Smooth muscle cell of trachea (primary cell): ENCODE results near the gene HSD17B3. TPM values are rescaled to one million over a fixed set of nuclear protein-coding genes. Genes with fewer than 3 reads are reported as not detected.

ENCODE experiments used
- total RNA-seq: library from RNA; depleted of rRNA; stranded (reverse); fragments of >200 nt; gene quantifications from 2 replicates; pipeline ENCODE4 v1.2.1, GENCODE V29; 2014

HSD17B3 gene
- under 0.01 and 0.15 TPM in 2 replicates for total RNA-seq

GRCh38 chr9:96302021-96302420 lies at the start of gene HSD17B3:
Gene HSD17B3 (minus strand): TSS chr9:96302176. CDS start chr9:96302104, 72 bp downstream.

Other genes with a start within 250 kb of the HSD17B3 start
- gene SLC35D2, start 81.5 kb upstream of the HSD17B3 start, total RNA-seq, result 22.5 and 26.9 TPM in 2 replicates
- 0.99 and 6.8 TPM in 2 replicates for gene ZNF367, start 116.2 kb upstream of the HSD17B3 start, total RNA-seq
- 32.7 and 40.7 TPM in 2 replicates for gene HABP4, start 148.0 kb upstream of the HSD17B3 start, total RNA-seq